Breast epithelium (tissue), 4 donors: ENCODE data around the gene BMP5. TPM values are rescaled to one million over a fixed set of nuclear protein-coding genes. Genes with fewer than 3 reads are reported as not detected.
A peak's percentile ranks its signal among the peaks of the same experiment; 100 is the strongest.

Experiments used
- DNase-seq, 2 donors: peaks; one replicate each; pipeline ENCODE4 v3.0.0-alpha.2; 2019; ENCODE audit warnings: low spot score in 2 of 2
- H3K27ac ChIP-seq, 2 donors: fragments of 200-600 bp; sonication (generic) in 1 of 2; one replicate each; pipeline ENCODE4 v1.5.1; 2016 to 2019; ENCODE audit warnings: mild to moderate bottlenecking in 1 of 2
- H3K27me3 ChIP-seq, 2 donors: fragments of 200-600 bp; sonication (generic) in 1 of 2; one replicate each; pipeline versions ENCODE4 v1.5.1 to v1.6.0; 2017 to 2019; ENCODE audit warnings: control low read depth in 1 of 2, mild to moderate bottlenecking in 1 of 2
- H3K36me3 ChIP-seq: fragments of 200-600 bp; one replicate; pipeline ENCODE4 v1.5.1; 2019
- H3K4me1 ChIP-seq, 2 donors: fragments of 200-600 bp; sonication (generic); one replicate each; pipeline ENCODE4 v1.5.1; 2016 to 2019; ENCODE audit warnings: control low read depth in 1 of 2
- H3K4me3 ChIP-seq, 3 donors: fragments of 200-600 bp; sonication (generic); 1 replicate in 2 of 3; 2 replicates in 1 of 3; pipeline ENCODE4 v1.5.1; 2016 to 2019; ENCODE audit warnings: mild to moderate bottlenecking in 3 of 3, moderate library complexity in 2 of 3
- H3K9me3 ChIP-seq, 2 donors: fragments of 200-600 bp; sonication (generic) in 1 of 2; one replicate each; pipeline ENCODE4 v1.5.1; 2016 to 2019; ENCODE audit warnings: control low read depth in 1 of 2
- CTCF ChIP-seq, 3 donors: fragments of 450-650 bp; IDR thresholded peaks; one replicate each; pipeline ENCODE4 v1.5.1; 2016 to 2017; ENCODE audit warnings: antibody characterized with exemption in 3 of 3, mild to moderate bottlenecking in 3 of 3, moderate library complexity in 3 of 3
- POLR2A ChIP-seq: fragments of 450-650 bp; IDR thresholded peaks from one replicate; pipeline ENCODE4 v1.6.1; 2016; ENCODE audit warnings: antibody characterized with exemption, mild to moderate bottlenecking, moderate library complexity
- POLR2AphosphoS5 ChIP-seq, 3 donors: sonication (generic); formaldehyde crosslinking; IDR thresholded peaks; one replicate each; pipeline ENCODE4 v1.6.1; 2017; ENCODE audit warnings: antibody characterized with exemption in 3 of 3
- intact Hi-C: fragments of 100-400 bp; cut with DNase I; formaldehyde crosslinking; loops from one replicate; pipeline ENCODE4 v1.15.1; 2023; ENCODE audit warnings: low total_unique reads
- total RNA-seq, 3 donors: library from RNA; depleted of rRNA; stranded (reverse); fragments of >200 nt; gene quantifications; one replicate each; pipeline ENCODE4 v1.1.0, GENCODE V29; 2016

The BMP5 gene
- total RNA-seq, 3 donors from 2014 or later, result 0.96 to 5.1 (median 1.3) TPM

GRCh38 chr6:55758156-55758937, 117.0 kb downstream of the BMP5 start:
- DNase-seq, result peak in 1 of 2 donors; percentile 49
- Histone ChIP-seq H3K36me3 (no peaks in the 10 kb centered on the region), H3K27me3 (no peaks in the 10 kb centered on the region), H3K27ac (peak overlapping the region; percentile 80 to 83), H3K4me1 (no peaks in the 10 kb centered on the region), H3K4me3 (no peak overlapping the region), H3K9me3 (no peaks in the 10 kb centered on the region)
- intact Hi-C loops, result loop anchor here (2.0 kb wide), 1 partner anchor 16 kb away; no protein-coding TSS in a partner anchor
- TF ChIP-seq POLR2AphosphoS5 (IDR thresholded peaks at IDR 0.05) (no peak), CTCF (IDR thresholded peaks at IDR 0.05) (no peak), POLR2A (no peak)

GRCh38 chr6:55756531-55757031, 118.8 kb downstream of the BMP5 start:
- intact Hi-C loops, result no loop called here
- H3K36me3 ChIP-seq, result no peaks in the 10 kb centered on the region
- no peak overlapping the region for H3K4me3 ChIP-seq
- TF ChIP-seq POLR2AphosphoS5 (IDR thresholded peaks at IDR 0.05), result no peak
- no peak for TF ChIP-seq CTCF (IDR thresholded peaks at IDR 0.05)
- TF ChIP-seq POLR2A, result no peak
- DNase-seq, result no peak
- H3K9me3 ChIP-seq, result no peaks in the 10 kb centered on the region
- H3K27me3 ChIP-seq, result no peaks in the 10 kb centered on the region
- peak overlapping the region in 1 of 2 donors; percentile 59 for H3K27ac ChIP-seq
- H3K4me1 ChIP-seq, result no peaks in the 10 kb centered on the region

GRCh38 chr6:55748880-55749279, 126.5 kb downstream of the BMP5 start:
- DNase-seq, result no peak
- no peaks in the 10 kb centered on the region for H3K36me3 ChIP-seq
- intact Hi-C loops, result no loop called here
- TF ChIP-seq POLR2AphosphoS5 (IDR thresholded peaks at IDR 0.05) (no peak), POLR2A (no peak), CTCF (IDR thresholded peaks at IDR 0.05) (no peak)
- H3K9me3 ChIP-seq, result no peaks in the 10 kb centered on the region
- H3K4me3 ChIP-seq, result no peak overlapping the region
- H3K27me3 ChIP-seq, result no peaks in the 10 kb centered on the region
- H3K27ac ChIP-seq, result no peak overlapping the region
- no peaks in the 10 kb centered on the region for H3K4me1 ChIP-seq

GRCh38 chr6:55746473-55746872, 128.9 kb downstream of the BMP5 start:
- Histone ChIP-seq H3K9me3 (no peaks in the 10 kb centered on the region), H3K27me3 (no peaks in the 10 kb centered on the region), H3K36me3 (no peaks in the 10 kb centered on the region), H3K27ac (no peak overlapping the region), H3K4me3 (no peak overlapping the region), H3K4me1 (no peaks in the 10 kb centered on the region)
- intact Hi-C loops, result no loop called here
- TF ChIP-seq CTCF (IDR thresholded peaks at IDR 0.05) (no peak), POLR2A (no peak), POLR2AphosphoS5 (IDR thresholded peaks at IDR 0.05) (no peak)
- DNase-seq, result no peak

- intact Hi-C loops, result no loop called here
- no peak for DNase-seq
- Histone ChIP-seq H3K4me1 (no peaks in the 10 kb centered on the region), H3K9me3 (peaks cover 0 to 6% of the 10 kb centered on the region in 2 donors), H3K27me3 (no peaks in the 10 kb centered on the region), H3K27ac (no peak overlapping the region), H3K4me3 (no peak overlapping the region), H3K36me3 (no peaks in the 10 kb centered on the region)
- TF ChIP-seq CTCF (IDR thresholded peaks at IDR 0.05) (no peak), POLR2AphosphoS5 (IDR thresholded peaks at IDR 0.05) (no peak), POLR2A (no peak)
These were observed 141.1 kb downstream of the BMP5 start for GRCh38 chr6:55734256-55734655.
